ENCODE results near the gene PI16. TPM values are rescaled to one million over a fixed set of nuclear protein-coding genes. Genes with fewer than 3 reads are reported as not detected.

The PI16 gene
- polyA plus RNA-seq, 1 of the 3 experiments (the other 2 are of a cell fraction): 0.02 TPM

DNA sequence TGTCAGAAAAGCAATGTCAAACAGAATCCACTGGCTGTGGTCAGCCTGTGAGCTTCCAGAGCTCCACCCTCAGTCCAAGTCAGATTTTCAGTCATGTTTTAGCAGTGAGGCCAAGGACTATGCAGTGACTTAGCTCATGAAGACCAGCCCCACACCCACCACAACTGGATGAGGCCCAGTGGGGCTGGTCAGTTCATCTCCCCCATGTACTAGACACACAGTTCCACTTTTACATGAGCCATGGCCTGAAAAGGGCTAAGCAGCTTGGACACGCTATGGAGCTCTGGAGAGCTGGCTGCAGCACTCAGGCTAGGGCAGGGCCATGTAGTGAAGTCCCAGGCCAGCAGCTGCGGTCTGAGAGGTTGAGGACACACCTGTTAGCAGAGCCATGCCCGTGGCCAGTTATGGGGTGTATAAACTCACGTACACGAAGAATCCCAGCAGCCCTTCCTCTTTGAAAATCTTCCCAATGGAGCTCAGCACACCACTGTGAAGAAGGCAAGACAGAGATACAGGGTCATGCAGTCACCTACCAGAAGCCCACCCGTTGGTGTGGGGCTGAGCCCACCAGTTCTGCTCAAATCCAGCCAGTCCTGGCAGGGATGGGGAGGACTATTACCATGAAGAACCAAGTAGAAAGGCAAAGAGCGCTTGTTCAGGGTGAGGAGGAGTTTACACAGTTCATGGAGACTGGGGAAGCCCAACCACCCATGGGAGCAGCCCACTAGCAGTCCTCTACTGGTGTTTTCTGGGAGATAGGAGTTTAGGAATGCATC lies 20.9 kb downstream of the PI16 start:
- ChIA-PET POLR2A (no interaction called here), CTCF (interaction anchor here (1.8 to 7.7 kb wide), 3 partner anchors 44 to 209 kb away, joined by 5 to 46 read pairs (median 8); partner anchors contain the start of gene C6orf89)
- Histone ChIP-seq H3K4me1 (ENCODE audit: control insufficient read depth in 1 of 2, insufficient read depth in 2 of 2, low read depth in 1 of 2, low read length in 1 of 2) (peaks cover 3 to 4% of the 10 kb centered on the region in 2 experiments; a peak in 1 of 4 replicates), H3K27me3 (ENCODE audit: insufficient read depth) (no peaks in the 10 kb centered on the region), H3K4me3 (ENCODE audit: low read depth in 2 of 2, low read length in 1 of 2) (no peak overlapping the region), H2AFZ (ENCODE audit: low read depth) (no peak overlapping the region), H3K4me2 (no peak overlapping the region), H3K9ac (no peak overlapping the region), H3K27ac (ENCODE audit: low read depth in 2 of 2, low read length in 1 of 2) (no peak overlapping the region), H3F3A (replicated peaks; ENCODE audit: insufficient read depth) (no peaks in the 10 kb centered on the region), H3K9me2 (no peaks in the 10 kb centered on the region), H3K36me3 (replicated peaks in 1 of 2; ENCODE audit: control insufficient read depth in 1 of 2, insufficient read depth in 2 of 2, low read length in 1 of 2) (peaks cover 53 to 79% of the 10 kb centered on the region in 2 experiments), H3K9me3 (no peaks in the 10 kb centered on the region), H4K20me1 (ENCODE audit: insufficient read depth) (peaks cover 38% of the 10 kb centered on the region), H3K79me2 (ENCODE audit: insufficient read depth) (peaks cover 17% of the 10 kb centered on the region)
- DNase-seq: no peak
- 96% methylated on average over 4 of the region's 7 CpGs for WGBS (ENCODE audit: low lambda C conversion rate)
- TF ChIP-seq FOSL2 (IDR thresholded peaks at IDR 0.05; ENCODE audit: borderline replicate concordance, low read depth) (no peak), SMC3 (IDR thresholded peaks at IDR 0.05; ENCODE audit: low read depth, low read length) (no peak), MEF2A (IDR thresholded peaks at IDR 0.05; ENCODE audit: borderline replicate concordance, low read depth) (no peak)

DNA sequence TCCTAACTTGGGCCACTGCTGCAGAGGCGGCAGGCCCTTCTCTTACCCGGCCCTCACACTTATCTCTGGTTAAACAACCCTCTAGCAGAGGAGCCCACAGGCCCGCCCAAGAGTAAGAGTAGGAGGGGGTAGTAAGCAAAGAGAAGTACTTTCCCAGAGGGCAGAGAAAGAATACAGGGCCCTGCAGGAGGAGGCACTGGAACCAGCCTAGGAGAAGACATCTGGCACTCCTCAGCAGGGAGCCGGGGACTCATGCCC lies 21.4 kb downstream of the PI16 start:
- Histone ChIP-seq H3K4me2 (no peak overlapping the region), H3K9me3 (no peaks in the 10 kb centered on the region), H3F3A (replicated peaks; ENCODE audit: insufficient read depth) (no peaks in the 10 kb centered on the region), H3K4me3 (ENCODE audit: low read depth in 2 of 2, low read length in 1 of 2) (no peak overlapping the region), H3K27me3 (ENCODE audit: insufficient read depth) (no peaks in the 10 kb centered on the region), H2AFZ (ENCODE audit: low read depth) (no peak overlapping the region), H3K9ac (no peak overlapping the region), H3K4me1 (ENCODE audit: control insufficient read depth in 1 of 2, insufficient read depth in 2 of 2, low read depth in 1 of 2, low read length in 1 of 2) (peaks cover 3 to 4% of the 10 kb centered on the region in 2 experiments; a peak in 1 of 4 replicates), H3K27ac (ENCODE audit: low read depth in 2 of 2, low read length in 1 of 2) (no peak overlapping the region), H3K36me3 (replicated peaks in 1 of 2; ENCODE audit: control insufficient read depth in 1 of 2, insufficient read depth in 2 of 2, low read length in 1 of 2) (peaks cover 51 to 76% of the 10 kb centered on the region in 2 experiments), H3K79me2 (ENCODE audit: insufficient read depth) (peaks cover 22% of the 10 kb centered on the region), H3K9me2 (no peaks in the 10 kb centered on the region), H4K20me1 (ENCODE audit: insufficient read depth) (peaks cover 43% of the 10 kb centered on the region)
- ChIA-PET CTCF (interaction anchor here (1.8 to 7.7 kb wide), 3 partner anchors 43 to 210 kb away, joined by 5 to 46 read pairs (median 8); partner anchors contain the start of gene C6orf89), POLR2A (no interaction called here)
- TF ChIP-seq MXI1 (IDR thresholded peaks at IDR 0.05; ENCODE audit: low read depth, low read length) (no peak), TCF12 (IDR thresholded peaks at IDR 0.05) (no peak), CHD2 (IDR thresholded peaks at IDR 0.05; ENCODE audit: low read length, partially characterized antibody) (no peak), JUND (IDR thresholded peaks at IDR 0.05) (no peak), EP300 (IDR thresholded peaks at IDR 0.05; ENCODE audit: borderline replicate concordance in 1 of 2, low read depth in 1 of 2, low read length in 1 of 2) (no peak), GATA2 (CRISPR knock-in tag; IDR thresholded peaks at IDR 0.05) (no peak), YY1 (IDR thresholded peaks at IDR 0.05; ENCODE audit: low read depth) (no peak), SIN3A (IDR thresholded peaks at IDR 0.05; ENCODE audit: borderline replicate concordance, low read depth, low read length) (no peak)
- TF ChIP-seq, protein P1, sequence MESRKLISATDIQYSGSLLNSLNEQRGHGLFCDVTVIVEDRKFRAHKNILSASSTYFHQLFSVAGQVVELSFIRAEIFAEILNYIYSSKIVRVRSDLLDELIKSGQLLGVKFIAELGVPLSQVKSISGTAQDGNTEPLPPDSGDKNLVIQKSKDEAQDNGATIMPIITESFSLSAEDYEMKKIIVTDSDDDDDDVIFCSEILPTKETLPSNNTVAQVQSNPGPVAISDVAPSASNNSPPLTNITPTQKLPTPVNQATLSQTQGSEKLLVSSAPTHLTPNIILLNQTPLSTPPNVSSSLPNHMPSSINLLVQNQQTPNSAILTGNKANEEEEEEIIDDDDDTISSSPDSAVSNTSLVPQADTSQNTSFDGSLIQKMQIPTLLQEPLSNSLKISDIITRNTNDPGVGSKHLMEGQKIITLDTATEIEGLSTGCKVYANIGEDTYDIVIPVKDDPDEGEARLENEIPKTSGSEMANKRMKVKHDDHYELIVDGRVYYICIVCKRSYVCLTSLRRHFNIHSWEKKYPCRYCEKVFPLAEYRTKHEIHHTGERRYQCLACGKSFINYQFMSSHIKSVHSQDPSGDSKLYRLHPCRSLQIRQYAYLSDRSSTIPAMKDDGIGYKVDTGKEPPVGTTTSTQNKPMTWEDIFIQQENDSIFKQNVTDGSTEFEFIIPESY (IDR thresholded peaks at IDR 0.05; ENCODE audit: borderline replicate concordance, low read depth): no peak
- TF ChIP-seq, protein P2, sequence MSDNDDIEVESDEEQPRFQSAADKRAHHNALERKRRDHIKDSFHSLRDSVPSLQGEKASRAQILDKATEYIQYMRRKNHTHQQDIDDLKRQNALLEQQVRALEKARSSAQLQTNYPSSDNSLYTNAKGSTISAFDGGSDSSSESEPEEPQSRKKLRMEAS (IDR thresholded peaks at IDR 0.05; ENCODE audit: low read depth): no peak
- no peak for DNase-seq
- 100% methylated on average over 3 of the region's 4 CpGs for WGBS (ENCODE audit: low lambda C conversion rate)
